ENCODE measurements around the gene TBC1D22A. TPM values are rescaled to one million over a fixed set of nuclear protein-coding genes. Genes with fewer than 3 reads are reported as not detected.
A peak's percentile ranks its signal among the peaks of the same experiment; 100 is the strongest.

Gene TBC1D22A
- total and polyA plus RNA-seq, 8 donors, result 14.4 to 33.5 (median 15.7) TPM

DNA sequence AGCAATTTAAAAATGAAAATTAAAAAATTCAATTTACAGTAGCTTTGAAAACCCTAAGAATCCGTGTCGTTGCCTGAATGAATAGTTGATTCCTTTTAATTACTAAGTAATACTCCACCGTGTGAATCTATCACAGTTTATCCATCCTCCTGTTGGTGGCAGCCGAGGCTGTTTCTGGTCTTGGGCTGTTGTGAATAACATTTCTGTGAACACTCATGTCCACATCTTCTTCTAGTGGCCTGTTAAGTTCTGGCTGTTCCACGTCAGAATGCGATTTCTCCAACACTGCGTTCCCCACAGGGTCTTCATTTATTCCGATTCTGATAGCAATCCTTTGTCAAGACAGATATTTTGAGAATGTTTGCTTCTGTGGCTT, 223.0 kb downstream of the TBC1D22A start:
- Histone ChIP-seq H3K27ac (no peak overlapping the region), H3K9me3 (no peaks in the 10 kb centered on the region), H3K27me3 (no peaks in the 10 kb centered on the region), H3K4me1 (no peaks in the 10 kb centered on the region), H3K4me3 (no peak overlapping the region), H3K36me3 (peaks cover 0 to 3% of the 10 kb centered on the region in 2 donors)
- intact Hi-C loops (cut with DNase I), result no loop called here
- TF ChIP-seq, protein P1, sequence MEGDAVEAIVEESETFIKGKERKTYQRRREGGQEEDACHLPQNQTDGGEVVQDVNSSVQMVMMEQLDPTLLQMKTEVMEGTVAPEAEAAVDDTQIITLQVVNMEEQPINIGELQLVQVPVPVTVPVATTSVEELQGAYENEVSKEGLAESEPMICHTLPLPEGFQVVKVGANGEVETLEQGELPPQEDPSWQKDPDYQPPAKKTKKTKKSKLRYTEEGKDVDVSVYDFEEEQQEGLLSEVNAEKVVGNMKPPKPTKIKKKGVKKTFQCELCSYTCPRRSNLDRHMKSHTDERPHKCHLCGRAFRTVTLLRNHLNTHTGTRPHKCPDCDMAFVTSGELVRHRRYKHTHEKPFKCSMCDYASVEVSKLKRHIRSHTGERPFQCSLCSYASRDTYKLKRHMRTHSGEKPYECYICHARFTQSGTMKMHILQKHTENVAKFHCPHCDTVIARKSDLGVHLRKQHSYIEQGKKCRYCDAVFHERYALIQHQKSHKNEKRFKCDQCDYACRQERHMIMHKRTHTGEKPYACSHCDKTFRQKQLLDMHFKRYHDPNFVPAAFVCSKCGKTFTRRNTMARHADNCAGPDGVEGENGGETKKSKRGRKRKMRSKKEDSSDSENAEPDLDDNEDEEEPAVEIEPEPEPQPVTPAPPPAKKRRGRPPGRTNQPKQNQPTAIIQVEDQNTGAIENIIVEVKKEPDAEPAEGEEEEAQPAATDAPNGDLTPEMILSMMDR (IDR thresholded peaks at IDR 0.05), result no peak
- DNase-seq (no peak), ATAC-seq (no peak)

DNA sequence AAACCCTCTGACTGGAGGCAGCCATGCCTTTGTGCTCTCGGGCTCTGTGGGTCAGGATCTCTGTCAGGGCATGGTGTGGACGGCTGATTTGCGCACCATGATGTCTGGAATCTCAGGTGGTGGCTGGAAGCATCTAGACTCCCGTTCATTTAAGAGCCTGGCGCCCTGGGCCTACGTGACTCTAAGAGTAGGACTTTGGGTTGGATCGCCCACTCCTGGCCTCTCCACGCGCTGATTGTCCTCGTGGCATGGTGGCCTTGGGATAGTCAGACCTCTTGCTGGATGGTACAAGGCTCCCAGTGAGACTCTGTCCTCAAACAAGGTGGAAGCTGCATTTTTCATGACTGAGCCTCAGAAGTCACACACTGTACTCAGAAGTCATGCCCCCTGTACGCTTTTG, 224.3 kb downstream of the TBC1D22A start:
- Histone ChIP-seq H3K36me3 (peaks cover 0 to 16% of the 10 kb centered on the region in 2 donors), H3K27ac (no peak overlapping the region), H3K4me3 (no peak overlapping the region), H3K27me3 (no peaks in the 10 kb centered on the region), H3K9me3 (no peaks in the 10 kb centered on the region), H3K4me1 (no peaks in the 10 kb centered on the region)
- intact Hi-C loops (cut with DNase I), result no loop called here
- ATAC-seq (no peak), DNase-seq (no peak)
- TF ChIP-seq, protein P1 (IDR thresholded peaks at IDR 0.05), result no peak

DNA sequence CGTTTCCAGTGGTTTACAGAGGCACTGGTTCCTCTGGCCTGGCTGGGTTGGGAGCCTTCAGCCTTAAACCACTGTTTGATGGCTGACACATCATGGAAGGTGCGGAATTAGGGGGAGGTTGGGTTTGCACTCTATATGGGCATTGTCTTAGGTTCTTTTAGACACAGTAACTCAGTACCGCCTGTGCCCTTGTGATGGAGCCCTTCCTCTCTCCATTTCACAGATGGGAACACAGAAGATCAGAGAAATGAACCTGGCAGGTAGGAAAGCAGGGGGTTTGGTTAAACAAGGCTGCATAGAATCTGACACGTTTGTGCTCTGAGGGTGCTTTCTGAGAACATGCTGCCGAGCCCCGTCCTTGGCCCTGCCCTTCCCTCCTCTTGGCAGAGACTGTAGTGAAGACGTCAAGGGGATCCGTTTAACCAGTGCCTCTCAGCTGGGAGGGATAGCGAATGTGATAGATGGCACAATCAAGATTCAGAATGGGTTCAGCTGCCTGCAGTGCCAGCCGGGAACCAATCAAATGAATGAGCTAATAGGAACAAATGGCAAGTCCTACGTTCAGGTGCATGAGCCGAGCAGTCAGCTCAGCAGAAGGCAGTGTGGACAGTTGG, 228.6 kb downstream of the TBC1D22A start:
- TF ChIP-seq, protein P1 (IDR thresholded peaks at IDR 0.05), result no peak
- ATAC-seq (no peak), DNase-seq (no peak)
- intact Hi-C loops (cut with DNase I), result no loop called here
- no peaks in the 10 kb centered on the region for H3K27me3 ChIP-seq
- no peaks in the 10 kb centered on the region for H3K4me1 ChIP-seq
- H3K9me3 ChIP-seq, result no peaks in the 10 kb centered on the region
- no peak overlapping the region for H3K4me3 ChIP-seq
- no peak overlapping the region for H3K27ac ChIP-seq
- H3K36me3 ChIP-seq, result peaks cover 0 to 32% of the 10 kb centered on the region in 2 donors

DNA sequence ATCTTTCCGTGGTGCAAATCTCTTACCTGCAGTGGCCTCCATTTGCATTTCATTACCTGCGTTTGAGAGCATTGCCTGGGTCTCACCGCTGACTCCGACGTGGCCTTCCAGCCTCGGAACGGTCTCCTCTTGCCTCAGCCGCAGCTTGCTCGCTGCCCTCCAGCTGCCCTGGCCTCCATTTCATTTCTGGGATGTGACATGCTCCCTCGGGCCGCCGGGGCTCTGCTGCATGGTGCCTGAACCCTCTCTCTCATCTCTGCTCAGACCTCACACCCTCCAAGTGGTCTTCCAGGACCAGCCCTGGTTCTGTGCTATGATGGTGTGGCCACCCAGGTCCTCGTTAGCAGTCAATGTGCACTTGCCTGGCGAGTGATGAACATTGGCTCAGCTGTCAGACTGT, 229.2 kb downstream of the TBC1D22A start:
- intact Hi-C loops (cut with DNase I), result no loop called here
- H3K36me3 ChIP-seq, result peaks cover 0 to 34% of the 10 kb centered on the region in 2 donors
- TF ChIP-seq, protein P1 (IDR thresholded peaks at IDR 0.05), result no peak
- H3K27me3 ChIP-seq, result no peaks in the 10 kb centered on the region
- no peak overlapping the region for H3K4me3 ChIP-seq
- no peak for DNase-seq
- H3K27ac ChIP-seq, result no peak overlapping the region
- no peaks in the 10 kb centered on the region for H3K9me3 ChIP-seq
- H3K4me1 ChIP-seq, result no peaks in the 10 kb centered on the region
- ATAC-seq, result no peak

DNA sequence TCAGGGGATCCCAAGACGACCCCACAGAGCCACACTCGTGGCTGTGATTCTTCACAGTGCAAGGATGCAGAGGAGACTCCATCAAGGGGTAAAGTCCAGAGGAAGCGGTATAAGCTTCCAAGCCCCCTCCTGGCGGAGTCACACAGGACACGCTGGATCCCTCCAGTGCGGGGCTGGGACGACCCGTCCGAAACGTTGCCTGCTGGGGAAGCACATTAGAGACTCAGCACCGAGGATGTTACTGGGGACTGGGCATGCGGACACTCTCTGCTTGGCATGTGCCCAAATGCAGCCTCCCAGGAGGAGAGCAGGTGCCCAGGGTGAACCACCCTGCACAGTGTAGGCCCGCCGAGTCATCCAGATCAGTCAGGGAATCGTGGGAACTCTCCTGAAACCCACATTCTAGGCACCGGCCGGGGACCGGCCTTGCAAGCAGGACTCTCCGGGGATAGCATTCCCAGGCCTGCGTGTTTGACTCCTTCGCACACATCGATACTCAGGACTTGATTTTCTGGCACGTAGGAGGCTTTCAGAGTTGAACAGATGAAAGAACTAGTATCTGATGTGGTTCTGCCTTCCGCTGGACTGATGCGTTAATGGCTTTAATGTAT, 229.8 kb downstream of the TBC1D22A start:
- DNase-seq, result peak in 1 of 4 donors; percentile 74
- Histone ChIP-seq H3K36me3 (peaks cover 0 to 34% of the 10 kb centered on the region in 2 donors), H3K27me3 (no peaks in the 10 kb centered on the region), H3K9me3 (no peaks in the 10 kb centered on the region), H3K4me1 (no peaks in the 10 kb centered on the region), H3K4me3 (no peak overlapping the region), H3K27ac (no peak overlapping the region)
- TF ChIP-seq, protein P1 (IDR thresholded peaks at IDR 0.05), result no peak
- intact Hi-C loops (cut with DNase I), result no loop called here
- ATAC-seq, result no peak

Measured in left lung (tissue), 10 donors.